ENCODE data around the gene RCE1. TPM values are rescaled to one million over a fixed set of nuclear protein-coding genes. Genes with fewer than 3 reads are reported as not detected.

RCE1 gene
- total RNA-seq, 2 donors from 2014 or later: 27.1 to 50.0 TPM

DNA sequence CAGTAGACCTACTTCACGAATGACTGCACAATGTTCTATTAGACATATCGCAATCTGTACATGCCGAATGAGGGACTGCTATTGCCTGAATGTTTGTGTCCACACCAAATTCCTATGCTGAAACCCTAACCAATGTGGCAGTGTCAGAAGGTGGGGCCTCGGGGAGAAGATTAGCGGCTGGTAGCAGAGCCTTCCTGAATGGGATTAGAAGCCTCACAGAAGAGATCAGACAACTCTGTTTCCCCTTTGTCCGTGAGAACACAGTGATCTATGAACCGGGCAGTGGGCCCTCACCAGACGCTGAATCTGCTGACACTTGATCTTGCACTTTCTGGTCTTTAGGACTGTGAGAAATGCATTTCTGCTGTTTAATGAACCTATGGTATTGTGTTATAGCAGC is 46.7 kb downstream of the RCE1 start:
- Histone ChIP-seq H3K27ac (no peak overlapping the region), H3K9me3 (no peaks in the 10 kb centered on the region), H3K36me3 (no peaks in the 10 kb centered on the region), H3K4me1 (replicated peaks) (no peaks in the 10 kb centered on the region), H3K4me3 (no peak overlapping the region), H3K27me3 (replicated peaks; ENCODE audit: insufficient read depth) (no peaks in the 10 kb centered on the region)
- WGBS: 78% methylated on average over 8 of the region's 8 CpGs
- TF ChIP-seq, protein P1, sequence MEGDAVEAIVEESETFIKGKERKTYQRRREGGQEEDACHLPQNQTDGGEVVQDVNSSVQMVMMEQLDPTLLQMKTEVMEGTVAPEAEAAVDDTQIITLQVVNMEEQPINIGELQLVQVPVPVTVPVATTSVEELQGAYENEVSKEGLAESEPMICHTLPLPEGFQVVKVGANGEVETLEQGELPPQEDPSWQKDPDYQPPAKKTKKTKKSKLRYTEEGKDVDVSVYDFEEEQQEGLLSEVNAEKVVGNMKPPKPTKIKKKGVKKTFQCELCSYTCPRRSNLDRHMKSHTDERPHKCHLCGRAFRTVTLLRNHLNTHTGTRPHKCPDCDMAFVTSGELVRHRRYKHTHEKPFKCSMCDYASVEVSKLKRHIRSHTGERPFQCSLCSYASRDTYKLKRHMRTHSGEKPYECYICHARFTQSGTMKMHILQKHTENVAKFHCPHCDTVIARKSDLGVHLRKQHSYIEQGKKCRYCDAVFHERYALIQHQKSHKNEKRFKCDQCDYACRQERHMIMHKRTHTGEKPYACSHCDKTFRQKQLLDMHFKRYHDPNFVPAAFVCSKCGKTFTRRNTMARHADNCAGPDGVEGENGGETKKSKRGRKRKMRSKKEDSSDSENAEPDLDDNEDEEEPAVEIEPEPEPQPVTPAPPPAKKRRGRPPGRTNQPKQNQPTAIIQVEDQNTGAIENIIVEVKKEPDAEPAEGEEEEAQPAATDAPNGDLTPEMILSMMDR (IDR thresholded peaks at IDR 0.05): no peak
- TF ChIP-seq POLR2A (IDR thresholded peaks at IDR 0.05) (no peak), POLR2AphosphoS5 (IDR thresholded peaks at IDR 0.05) (no peak)
- intact Hi-C loops (cut with DNase I): no loop called here
- DNase-seq (ENCODE audit: low spot score): no peak

- no peaks in the 10 kb centered on the region for H3K27me3 ChIP-seq (replicated peaks; ENCODE audit: insufficient read depth)
- no peak for DNase-seq (ENCODE audit: low spot score)
- H3K27ac ChIP-seq: no peak overlapping the region
- H3K36me3 ChIP-seq: no peaks in the 10 kb centered on the region
- intact Hi-C loops (cut with DNase I): no loop called here
- H3K4me3 ChIP-seq: no peak overlapping the region
- no peaks in the 10 kb centered on the region for H3K9me3 ChIP-seq
- WGBS: 77% methylated on average over 14 of the region's 14 CpGs
- TF ChIP-seq, protein P1 (IDR thresholded peaks at IDR 0.05): no peak
- peak; percentile 55 for TF ChIP-seq POLR2AphosphoS5 (IDR thresholded peaks at IDR 0.05)
- H3K4me1 ChIP-seq (replicated peaks): no peaks in the 10 kb centered on the region
These were observed 48.8 kb downstream of the RCE1 start for GRCh38 chr11:66891851-66892660.

DNA sequence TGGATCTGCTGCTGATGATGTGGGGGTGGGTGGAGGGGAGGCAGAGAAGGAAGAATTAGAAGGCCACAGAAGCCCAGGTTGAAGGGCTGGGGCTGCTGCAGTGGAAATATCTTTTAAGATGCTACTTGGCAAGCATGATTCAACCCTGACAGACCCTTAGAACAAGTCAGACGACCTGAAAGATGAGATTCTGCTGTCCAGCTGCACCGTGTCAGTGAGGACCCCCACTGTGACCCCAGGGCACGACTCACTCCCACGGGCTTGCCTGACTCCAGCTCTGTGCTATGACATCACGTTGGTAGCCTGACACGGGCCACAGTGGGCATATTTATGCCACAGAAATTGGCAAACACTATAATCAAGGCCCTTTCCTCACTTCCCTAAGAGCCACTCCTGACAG is 49.7 kb downstream of the RCE1 start:
- H3K9me3 ChIP-seq: no peaks in the 10 kb centered on the region
- intact Hi-C loops (cut with DNase I): no loop called here

DNA sequence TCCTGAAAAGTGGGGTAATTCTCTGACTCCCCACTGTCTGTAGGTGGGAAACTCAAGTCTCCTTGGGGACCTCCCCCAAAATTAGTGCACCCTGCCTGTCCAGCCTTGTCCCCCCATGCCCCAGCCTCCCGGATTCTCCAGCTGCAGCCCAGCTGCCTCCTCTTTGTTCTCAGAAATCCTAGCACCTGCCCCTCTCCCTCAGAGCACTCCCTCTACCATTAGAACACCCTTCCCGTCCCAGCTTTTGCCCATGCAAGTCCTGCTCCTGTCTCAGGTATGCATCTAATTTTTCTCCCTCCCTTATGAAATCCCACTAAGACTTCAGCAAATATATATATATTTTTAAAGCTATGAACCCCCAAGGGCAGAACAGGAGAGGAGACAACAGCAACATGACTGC is 50.9 kb downstream of the RCE1 start:
- H3K27ac ChIP-seq: no peak overlapping the region
- H3K4me3 ChIP-seq: no peak overlapping the region
- H3K4me1 ChIP-seq (replicated peaks): no peaks in the 10 kb centered on the region
- intact Hi-C loops (cut with DNase I): no loop called here
- no peaks in the 10 kb centered on the region for H3K36me3 ChIP-seq
- no peak for TF ChIP-seq POLR2AphosphoS5 (IDR thresholded peaks at IDR 0.05)
- TF ChIP-seq POLR2A (IDR thresholded peaks at IDR 0.05): no peak
- TF ChIP-seq, protein P1 (IDR thresholded peaks at IDR 0.05): no peak
- 53% methylated on average over 2 of the region's 2 CpGs for WGBS
- H3K27me3 ChIP-seq (replicated peaks; ENCODE audit: insufficient read depth): no peaks in the 10 kb centered on the region
- no peak for DNase-seq (ENCODE audit: low spot score)
- H3K9me3 ChIP-seq: no peaks in the 10 kb centered on the region

More for the DNA sequence above, 49.7 kb downstream of the RCE1 start:
- Histone ChIP-seq H3K4me3 (no peak overlapping the region), H3K27ac (no peak overlapping the region), H3K36me3 (no peaks in the 10 kb centered on the region), H3K27me3 (replicated peaks; ENCODE audit: insufficient read depth) (no peaks in the 10 kb centered on the region), H3K4me1 (replicated peaks) (no peaks in the 10 kb centered on the region)
- WGBS: 45% methylated on average over 6 of the region's 6 CpGs
- no peak for DNase-seq (ENCODE audit: low spot score)
- no peak for TF ChIP-seq POLR2A (IDR thresholded peaks at IDR 0.05)
- TF ChIP-seq POLR2AphosphoS5 (IDR thresholded peaks at IDR 0.05): no peak
- TF ChIP-seq, protein P1 (IDR thresholded peaks at IDR 0.05): no peak

Other genes starting within 250 kb of the RCE1 start
- 10 to 100 TPM; 45.9 to 98.8 TPM for gene RBM14, start 226.8 kb upstream of the RCE1 start, total RNA-seq
- 100 to 1,000 TPM; 105 to 137 TPM for gene RBM4, start 204.7 kb upstream of the RCE1 start, total RNA-seq
- 10 to 100 TPM; 15.5 to 40.7 TPM for gene RBM4B, start 165.6 kb upstream of the RCE1 start, total RNA-seq
- 100 to 1,000 TPM; 139 to 140 TPM for gene SPTBN2, start 114.2 kb upstream of the RCE1 start, total RNA-seq
- gene LRFN4, start 13.6 kb downstream of the RCE1 start, total RNA-seq: 10 to 100 TPM in 1 of 2 donors, 1 to 10 TPM in 1; 6.6 to 17.3 TPM
- 10 to 100 TPM; 42.8 to 43.4 TPM for gene PC, start 114.9 kb downstream of the RCE1 start, total RNA-seq
- not detected for gene C11orf86, start 131.9 kb downstream of the RCE1 start, total RNA-seq
- 1 to 10 TPM; 2.1 to 3.4 TPM for gene SYT12, start 179.7 kb downstream of the RCE1 start, total RNA-seq
- gene RHOD, start 213.4 kb downstream of the RCE1 start, total RNA-seq: 10 to 100 TPM; 26.2 to 69.5 TPM